ENCODE results near the gene ADCY2.

- TF ChIP-seq POLR2AphosphoS5 (IDR thresholded peaks at IDR 0.05): no peak
- no peak for TF ChIP-seq POLR2A (IDR thresholded peaks at IDR 0.05; ENCODE audit: low read depth)
- no peak for TF ChIP-seq CTCF (IDR thresholded peaks at IDR 0.05)
- no peak for TF ChIP-seq EP300 (IDR thresholded peaks at IDR 0.05)
Observed at GRCh38 chr5:7548596-7548995, 152.7 kb downstream of the ADCY2 start.
